Suprapubic skin (tissue), 4 donors: ENCODE results near the gene FCN2. TPM values are rescaled to one million over a fixed set of nuclear protein-coding genes. Genes with fewer than 3 reads are reported as not detected.

ENCODE experiments used
- DNase-seq, 2 donors: peaks; one replicate each; pipeline ENCODE4 v3.0.0-alpha.2; 2019; ENCODE audit warnings: low spot score in 2 of 2
- H3K27ac ChIP-seq: fragments of 200-600 bp; sonication (generic); one replicate; pipeline ENCODE4 v1.5.1; 2019
- H3K27me3 ChIP-seq: fragments of 200-600 bp; sonication (generic); one replicate; pipeline ENCODE4 v1.5.1; 2019
- H3K36me3 ChIP-seq: fragments of 200-600 bp; sonication (generic); one replicate; pipeline ENCODE4 v1.5.1; 2019
- H3K4me1 ChIP-seq: fragments of 200-600 bp; sonication (generic); one replicate; pipeline ENCODE4 v1.5.1; 2019
- H3K4me3 ChIP-seq: fragments of 200-600 bp; sonication (generic); one replicate; pipeline ENCODE4 v1.5.1; 2019; ENCODE audit warnings: mild to moderate bottlenecking
- H3K9me3 ChIP-seq: fragments of 200-600 bp; sonication (generic); one replicate; pipeline ENCODE4 v1.5.1; 2019
- CTCF ChIP-seq, 2 donors: fragments of 200-600 bp in 1 of 2; fragments of 450-650 bp in 1 of 2; sonication (generic) in 1 of 2; IDR thresholded peaks; one replicate each; pipeline ENCODE4 v1.5.1; 2016 to 2019; ENCODE audit warnings: antibody characterized with exemption in 2 of 2, mild to moderate bottlenecking in 1 of 2, moderate library complexity in 1 of 2
- EP300 ChIP-seq: sonication (generic); formaldehyde crosslinking; IDR thresholded peaks from one replicate; pipeline ENCODE4 v1.6.1; 2017; ENCODE audit warnings: antibody characterized with exemption
- POLR2A ChIP-seq, 2 donors: fragments of 450-650 bp; IDR thresholded peaks; one replicate each; pipeline ENCODE4 v1.6.1; 2017; ENCODE audit warnings: antibody characterized with exemption in 2 of 2, mild to moderate bottlenecking in 2 of 2, moderate library complexity in 2 of 2
- POLR2AphosphoS5 ChIP-seq, 3 donors: sonication (generic); formaldehyde crosslinking; IDR thresholded peaks; one replicate each; pipeline ENCODE4 v1.6.1; 2017; ENCODE audit warnings: antibody characterized with exemption in 3 of 3
- WGBS: methylation state at CpG from one replicate; pipeline ENCODE4 v1.1.5; 2018; 5-methylcytosine and 5-hydroxymethylcytosine counted together
- total RNA-seq, 4 donors: library from RNA; depleted of rRNA; stranded (reverse); fragments of >200 nt; gene quantifications; one replicate each; pipeline ENCODE4 v1.1.0, GENCODE V29; 2016

Gene FCN2
- total RNA-seq, result 1 to 10 TPM in 1 of 4 donors, not detected in 3; 1.4 TPM

DNA sequence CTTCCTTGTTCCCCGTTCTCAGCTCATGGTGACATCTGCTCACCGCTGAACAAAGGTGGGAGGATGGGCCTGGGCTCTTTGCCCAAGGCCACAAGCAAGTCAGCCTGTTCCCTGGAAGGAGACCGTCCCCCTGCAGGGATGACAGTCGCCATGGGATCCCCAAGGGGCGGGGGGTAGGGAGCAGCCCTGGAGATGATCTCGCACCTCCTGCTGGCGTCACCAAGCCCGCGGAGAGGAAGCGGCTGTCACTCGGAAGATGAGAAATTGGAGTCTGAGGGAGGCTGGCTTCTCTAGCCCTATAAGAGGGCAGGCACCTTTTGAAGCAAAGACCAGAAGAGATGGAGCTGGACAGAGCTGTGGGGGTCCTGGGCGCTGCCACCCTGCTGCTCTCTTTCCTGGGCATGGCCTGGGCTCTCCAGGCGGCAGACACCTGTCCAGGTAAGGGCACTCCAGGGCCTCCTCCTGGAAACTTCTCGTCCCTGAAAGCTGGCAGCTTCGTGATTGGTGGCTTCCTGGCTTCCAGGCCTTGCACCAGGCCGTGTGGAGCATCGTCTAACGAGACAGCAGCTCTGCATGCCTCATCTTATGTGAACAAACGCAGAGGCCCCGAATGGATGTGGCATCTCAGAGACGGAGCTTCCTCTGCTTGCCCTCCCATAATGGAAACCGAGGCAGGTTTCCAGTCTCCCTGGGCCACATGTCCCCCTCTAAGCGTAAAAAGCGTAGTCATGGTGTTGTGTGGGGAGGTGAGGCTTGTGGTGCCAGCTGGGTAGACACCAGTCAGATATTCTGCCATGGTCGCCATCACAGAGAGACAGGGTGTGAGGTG lies at the start of gene FCN2:
Gene FCN2 (plus strand): TSS at position 327 of the 829 bp plus-strand sequence. CDS start 12 bp downstream, at position 339.
- H3K4me3 ChIP-seq, result no peak within 1 kb of the TSS
- no peak for TF ChIP-seq POLR2AphosphoS5 (IDR thresholded peaks at IDR 0.05)
- TF ChIP-seq EP300, result no peak
- no peak for TF ChIP-seq POLR2A (IDR thresholded peaks at IDR 0.05)
- TF ChIP-seq CTCF (IDR thresholded peaks at IDR 0.05), result no peak
- H3K9me3 ChIP-seq, result no peaks in the 10 kb centered on the region
- H3K36me3 ChIP-seq, result no peaks in the 10 kb centered on the region
- H3K27me3 ChIP-seq, result peaks cover 9% of the 10 kb centered on the region
- 83% methylated on average over 16 of the region's 25 CpGs for WGBS
- peak in 1 of 2 donors; percentile 65 for DNase-seq
- H3K4me1 ChIP-seq, result no peaks in the 10 kb centered on the region
- H3K27ac ChIP-seq, result no peak within 1 kb of the TSS

DNA sequence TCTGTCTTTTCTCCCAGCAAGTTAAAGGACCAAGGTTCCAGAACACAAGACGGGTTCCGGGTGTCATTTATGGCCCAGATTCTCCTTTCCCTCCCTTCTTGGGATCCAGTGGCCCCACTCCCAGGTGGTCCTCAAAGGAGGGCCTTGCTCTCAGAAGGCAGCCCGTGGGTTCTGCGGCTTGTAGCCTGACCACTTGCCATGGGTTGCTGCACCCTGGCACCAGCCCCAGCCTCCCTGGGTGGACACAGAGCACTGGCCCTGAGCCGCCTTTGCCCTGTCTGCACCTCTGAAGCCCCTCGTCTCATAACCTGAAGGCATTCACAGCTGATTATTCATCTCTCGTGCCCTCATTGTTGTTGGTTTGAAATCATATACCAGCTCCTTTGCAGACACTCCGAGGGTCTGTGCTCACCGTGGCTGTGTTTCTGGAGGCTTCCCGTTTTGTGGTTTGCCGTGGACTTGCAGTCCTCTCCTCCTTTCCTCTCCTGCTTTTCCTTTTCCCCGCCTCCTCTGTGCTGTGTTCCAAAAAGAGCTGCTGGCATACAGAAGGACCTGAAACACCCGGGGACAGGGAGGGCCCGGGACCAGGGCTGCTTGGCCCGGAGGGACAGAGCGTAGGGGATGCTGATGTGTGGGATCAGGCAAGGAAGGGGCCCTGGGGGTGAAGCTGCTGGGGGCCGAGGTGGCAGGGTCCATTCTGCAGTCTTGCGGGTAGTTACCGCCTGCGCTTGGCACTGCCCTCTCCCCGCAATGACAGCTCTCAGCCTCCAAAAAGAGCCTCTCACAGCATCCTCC lies 49.5 kb upstream of the FCN2 start:
- H3K4me3 ChIP-seq, result no peak overlapping the region
- TF ChIP-seq CTCF (IDR thresholded peaks at IDR 0.05) (no peak), EP300 (no peak), POLR2AphosphoS5 (IDR thresholded peaks at IDR 0.05) (no peak), POLR2A (IDR thresholded peaks at IDR 0.05) (no peak)
- no peak overlapping the region for H3K27ac ChIP-seq
- no peaks in the 10 kb centered on the region for H3K4me1 ChIP-seq
- H3K27me3 ChIP-seq, result no peaks in the 10 kb centered on the region
- DNase-seq, result no peak
- H3K9me3 ChIP-seq, result no peaks in the 10 kb centered on the region
- peaks cover 35% of the 10 kb centered on the region for H3K36me3 ChIP-seq
- 78% methylated on average over 21 of the region's 21 CpGs for WGBS

GRCh38 chr9:134832471-134832870 lies 48.1 kb upstream of the FCN2 start:
- Histone ChIP-seq H3K4me3 (no peak overlapping the region), H3K27ac (no peak overlapping the region), H3K4me1 (no peaks in the 10 kb centered on the region), H3K36me3 (peaks cover 43% of the 10 kb centered on the region), H3K27me3 (no peaks in the 10 kb centered on the region), H3K9me3 (no peaks in the 10 kb centered on the region)
- no peak for DNase-seq
- TF ChIP-seq CTCF (IDR thresholded peaks at IDR 0.05) (no peak), POLR2A (IDR thresholded peaks at IDR 0.05) (no peak), POLR2AphosphoS5 (IDR thresholded peaks at IDR 0.05) (no peak), EP300 (no peak)
- 97% methylated on average over 19 of the region's 19 CpGs for WGBS

DNA sequence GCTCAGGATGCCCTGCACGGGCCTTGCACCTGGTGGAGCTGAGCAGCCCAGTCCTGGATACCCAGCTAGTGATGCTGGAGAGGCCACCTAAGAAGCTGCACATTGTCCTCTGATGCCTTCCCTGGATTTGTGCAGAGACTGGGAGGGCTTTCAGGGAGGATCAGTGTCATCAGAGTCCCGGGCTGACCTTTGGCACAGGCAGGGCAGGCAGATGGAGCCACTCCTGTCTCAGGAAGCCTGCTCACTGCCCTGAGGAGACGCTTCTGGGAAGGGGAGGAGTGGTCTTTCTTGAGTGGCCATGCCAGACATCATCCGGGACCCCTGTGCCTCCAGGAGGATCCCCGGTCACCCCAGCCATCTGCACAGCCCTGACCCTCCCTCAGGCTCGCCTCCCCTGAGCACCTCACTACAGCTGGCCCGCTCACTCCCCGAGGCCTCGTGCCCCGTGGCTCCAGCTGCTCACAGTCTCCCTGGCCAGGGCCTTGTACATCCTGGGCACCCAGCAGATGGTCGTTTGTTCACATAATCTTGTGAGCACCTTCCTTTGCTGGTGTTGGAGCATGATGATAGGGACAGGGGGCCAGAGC lies 47.2 kb upstream of the FCN2 start:
- H3K36me3 ChIP-seq, result peaks cover 35% of the 10 kb centered on the region
- no peak overlapping the region for H3K27ac ChIP-seq
- no peaks in the 10 kb centered on the region for H3K9me3 ChIP-seq
- H3K4me1 ChIP-seq, result no peaks in the 10 kb centered on the region
- no peak for DNase-seq
- no peak for TF ChIP-seq POLR2AphosphoS5 (IDR thresholded peaks at IDR 0.05)
- no peak for TF ChIP-seq POLR2A (IDR thresholded peaks at IDR 0.05)
- TF ChIP-seq EP300, result no peak
- TF ChIP-seq CTCF (IDR thresholded peaks at IDR 0.05), result no peak
- H3K27me3 ChIP-seq, result no peaks in the 10 kb centered on the region
- whole genome bisulfite sequencing, result 88% methylated on average over 6 of the region's 11 CpGs
- no peak overlapping the region for H3K4me3 ChIP-seq
